ENCODE data around the gene TNRC6B.
"Not testable (repeated sequence)": the region's sequence is repeated elsewhere in the genome, so short reads cannot be mapped to it uniquely, and the experiment has no call there.

The TNRC6B gene

DNA sequence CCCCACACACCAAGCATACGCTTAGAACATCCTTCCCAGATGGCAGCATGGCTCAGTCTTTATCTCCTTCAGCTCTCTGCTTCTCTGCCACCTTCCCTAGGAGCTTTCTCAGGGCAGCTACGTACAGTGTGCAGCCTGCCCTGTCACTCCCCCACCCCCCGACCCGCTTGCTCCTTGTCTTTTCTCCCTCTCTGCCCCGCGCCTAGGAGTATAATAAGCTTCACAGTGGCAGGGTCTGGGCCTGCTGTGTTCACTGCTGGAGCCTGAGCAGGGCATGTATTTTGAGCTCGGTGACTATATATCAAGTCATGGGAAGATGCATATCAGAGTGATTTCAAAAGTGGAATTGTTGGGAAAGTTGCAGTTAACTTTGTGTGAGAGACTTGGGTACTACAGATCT is 112.8 kb downstream of the TNRC6B start:
- no peak for DNase-seq

DNA sequence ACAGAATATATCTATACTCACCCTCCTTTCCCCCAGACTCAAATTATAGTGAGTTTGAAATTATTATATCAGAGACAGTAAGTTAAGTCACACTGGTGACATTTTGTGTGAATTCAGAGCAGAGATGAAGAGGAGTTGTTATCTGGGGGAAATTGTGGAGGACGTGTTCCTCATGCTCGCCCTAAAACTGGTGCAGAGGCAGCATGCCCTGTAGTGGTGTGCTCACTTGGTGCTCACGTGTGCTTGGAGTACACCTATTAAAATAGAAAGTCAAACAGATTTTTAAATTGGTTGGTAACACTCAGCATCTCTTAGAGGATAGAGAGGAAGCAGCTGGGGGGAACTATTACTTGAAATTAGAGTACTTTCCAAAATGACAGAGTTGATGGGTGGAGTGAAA is 117.0 kb downstream of the TNRC6B start:
- no peak for DNase-seq

DNA sequence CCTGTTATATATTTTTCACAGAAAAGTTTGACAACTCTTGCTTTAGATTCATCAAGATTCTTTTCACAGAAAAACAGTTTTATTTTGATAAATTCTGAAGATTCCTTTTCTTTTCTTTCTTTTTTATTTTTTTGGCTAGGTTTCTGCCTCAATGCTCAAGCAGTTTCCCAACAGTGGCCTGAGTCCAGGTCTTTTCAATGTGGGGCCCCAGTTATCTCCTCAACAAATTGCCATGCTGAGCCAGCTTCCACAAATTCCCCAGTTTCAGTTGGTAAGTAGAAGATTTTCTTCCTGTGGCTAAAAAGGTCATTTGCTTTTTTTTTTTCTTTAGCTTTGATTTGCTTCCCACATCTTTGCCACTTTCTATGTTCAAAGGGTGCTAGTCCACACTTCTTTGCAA is 122.6 kb downstream of the TNRC6B start:
- DNase-seq = no peak

DNA sequence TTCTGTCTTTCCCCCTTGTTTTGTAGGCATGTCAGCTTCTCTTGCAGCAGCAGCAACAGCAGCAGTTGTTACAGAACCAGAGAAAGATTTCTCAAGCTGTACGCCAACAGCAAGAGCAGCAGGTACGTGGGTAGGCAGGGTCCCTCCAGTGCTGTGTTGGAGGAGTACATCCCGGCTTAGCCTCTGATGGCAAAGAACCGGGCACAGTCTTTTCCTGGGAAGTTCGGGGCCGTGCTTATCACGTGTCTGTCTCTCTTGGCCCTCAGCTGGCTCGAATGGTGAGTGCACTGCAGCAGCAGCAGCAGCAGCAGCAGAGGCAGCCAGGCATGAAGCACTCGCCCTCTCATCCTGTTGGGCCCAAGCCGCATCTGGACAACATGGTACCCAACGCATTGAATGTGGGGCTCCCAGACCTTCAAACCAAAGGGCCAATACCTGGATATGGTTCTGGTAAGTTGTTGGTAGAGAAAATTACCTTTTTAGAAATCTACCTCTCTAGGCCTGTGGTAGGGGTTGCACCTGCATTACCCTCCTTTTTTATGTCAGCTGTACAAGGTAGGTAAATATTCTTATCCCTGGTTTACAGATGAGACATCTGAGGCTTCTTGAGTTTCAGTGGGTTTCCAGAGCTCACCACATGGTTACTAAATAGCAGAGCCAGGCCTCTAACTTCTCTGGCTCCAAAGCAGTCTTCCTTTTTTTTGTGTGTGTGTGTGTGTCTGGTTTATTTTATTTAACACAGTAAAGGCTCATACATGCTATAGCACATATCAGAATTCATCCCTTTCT is 123.4 kb downstream of the TNRC6B start:
- DNase-seq = no peak

DNA sequence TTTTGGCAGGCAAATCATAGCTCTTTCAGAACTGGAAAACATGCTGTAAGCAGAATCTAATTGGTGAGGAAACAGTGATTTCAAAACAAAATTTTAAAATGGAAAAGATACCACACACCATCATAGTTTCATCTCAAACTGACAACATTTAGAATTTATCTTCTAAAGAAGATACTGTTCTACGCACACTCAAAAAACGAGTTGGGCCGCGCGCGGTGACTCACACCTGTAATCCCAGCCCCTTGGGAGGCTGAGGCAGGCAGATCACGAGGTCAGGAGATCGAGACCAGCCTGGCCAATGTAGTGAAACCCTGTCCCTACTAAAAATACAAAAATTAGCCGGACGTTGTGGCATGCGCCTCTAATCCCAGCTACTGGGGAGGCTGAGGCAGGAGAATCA is 124.4 kb downstream of the TNRC6B start:
- DNase-seq = no peak

DNA sequence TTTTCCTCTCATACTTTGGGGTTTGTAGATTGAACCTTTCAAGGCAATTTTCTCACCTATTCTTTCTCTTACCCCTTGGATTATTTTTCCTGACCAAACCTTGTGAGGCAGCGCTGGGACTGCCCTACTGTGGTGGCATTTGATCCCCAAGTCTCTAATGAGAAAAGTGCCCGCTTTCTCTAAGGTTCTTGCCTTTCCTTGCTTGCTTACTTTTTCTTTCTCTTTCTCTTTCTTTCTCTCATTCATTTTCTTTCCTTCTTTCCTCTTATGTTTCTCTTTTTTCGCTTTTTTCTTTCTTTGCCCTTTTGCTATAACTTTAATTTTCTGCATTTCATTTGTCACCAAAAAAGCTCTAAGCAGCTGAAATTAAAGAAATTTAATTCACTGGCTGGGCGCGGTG is 127.9 kb downstream of the TNRC6B start:
- DNase-seq = no peak

DNA sequence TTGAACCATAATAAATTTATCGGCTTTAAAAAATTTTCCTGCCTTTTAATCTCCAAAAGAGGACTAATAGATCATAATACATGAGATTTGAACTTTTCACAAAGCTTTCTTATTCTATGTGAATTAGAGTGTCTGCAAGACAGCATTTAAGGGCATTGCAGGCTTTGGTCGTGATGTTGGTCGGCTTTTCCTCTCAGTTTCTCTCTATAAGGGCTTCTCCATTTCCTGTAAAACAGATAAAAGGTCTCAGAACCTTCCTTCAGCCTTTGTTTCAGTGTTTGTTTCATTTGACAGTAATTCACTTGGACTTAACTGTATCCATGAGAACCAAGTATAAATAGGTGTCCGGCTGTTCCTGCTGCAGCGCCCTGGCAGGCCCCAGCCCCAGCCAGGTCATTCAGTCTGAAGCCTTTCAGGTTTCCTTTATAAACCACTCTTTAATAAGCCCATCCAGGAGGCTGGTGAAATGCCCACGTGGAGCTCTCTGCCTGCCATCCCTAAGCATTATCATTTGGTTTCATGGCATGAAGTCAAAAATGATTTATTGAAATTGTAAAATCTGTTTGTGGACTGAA is 131.4 kb downstream of the TNRC6B start:
- no peak for DNase-seq

DNA sequence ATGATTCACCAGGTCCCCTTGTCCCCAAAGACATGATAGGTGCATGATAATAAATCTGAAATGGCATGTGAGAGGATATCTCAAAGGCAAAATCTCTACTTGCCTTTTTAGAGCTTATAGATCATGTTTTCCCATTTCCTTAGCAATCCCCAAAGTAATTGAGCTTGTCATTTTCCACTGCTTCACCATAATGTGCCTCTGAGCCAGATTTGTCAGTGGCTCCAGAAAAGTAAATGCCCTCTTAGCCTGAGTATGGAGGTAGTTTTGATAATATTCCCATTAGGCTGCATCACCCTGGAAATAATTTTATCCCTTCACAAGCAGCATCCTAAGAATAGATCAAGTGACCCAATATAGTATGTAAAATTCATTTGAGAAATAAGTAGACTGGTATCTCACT is 131.9 kb downstream of the TNRC6B start:
- no peak for DNase-seq

DNA sequence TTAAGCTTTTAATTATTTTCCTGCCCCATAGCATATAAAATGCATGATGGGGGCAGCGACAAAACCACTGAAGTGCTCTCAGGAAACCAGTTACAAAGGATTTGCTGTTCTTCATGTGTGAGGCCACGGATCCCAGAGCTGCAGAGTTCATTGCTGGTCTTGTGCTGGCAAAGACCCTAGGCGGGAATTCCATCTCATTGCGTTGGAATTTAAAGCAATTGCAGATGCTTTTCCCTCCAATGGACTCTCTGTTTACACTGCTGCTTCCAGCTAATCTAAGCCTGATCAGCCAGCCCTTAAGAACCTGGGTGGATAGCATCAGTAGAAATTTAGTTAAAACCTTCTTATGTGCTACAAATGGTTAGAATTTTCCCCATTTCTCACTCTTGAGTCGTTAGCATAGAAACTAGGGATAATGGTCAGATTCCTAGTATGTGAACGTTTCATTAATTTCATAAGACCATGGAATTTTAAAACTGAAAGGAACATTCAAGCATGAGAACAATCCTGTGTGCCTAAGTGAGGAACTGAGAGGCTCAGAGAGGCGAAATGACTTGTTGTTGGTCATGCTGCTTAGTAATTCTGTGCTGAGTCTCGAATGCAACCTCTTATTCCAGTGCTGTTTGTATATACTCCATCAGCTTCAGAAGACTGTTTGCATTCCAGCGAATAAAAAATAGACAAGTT is 132.5 kb downstream of the TNRC6B start:
- DNase-seq = no peak

DNA sequence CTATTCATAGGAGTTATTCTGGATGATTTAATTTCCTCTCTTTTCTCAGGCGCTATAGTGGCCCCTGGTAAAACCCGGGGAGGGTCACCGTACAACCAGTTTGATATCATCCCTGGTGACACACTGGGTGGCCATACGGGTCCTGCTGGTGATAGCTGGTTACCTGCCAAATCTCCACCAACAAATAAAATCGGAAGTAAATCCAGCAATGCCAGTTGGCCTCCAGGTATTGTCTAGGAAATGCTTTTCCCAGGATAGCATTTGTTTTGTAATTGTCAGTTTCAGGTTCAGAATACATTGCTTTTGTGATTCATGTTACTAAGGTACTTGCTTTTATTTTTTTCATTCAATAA is 133.0 kb downstream of the TNRC6B start:
- no peak for DNase-seq

DNA sequence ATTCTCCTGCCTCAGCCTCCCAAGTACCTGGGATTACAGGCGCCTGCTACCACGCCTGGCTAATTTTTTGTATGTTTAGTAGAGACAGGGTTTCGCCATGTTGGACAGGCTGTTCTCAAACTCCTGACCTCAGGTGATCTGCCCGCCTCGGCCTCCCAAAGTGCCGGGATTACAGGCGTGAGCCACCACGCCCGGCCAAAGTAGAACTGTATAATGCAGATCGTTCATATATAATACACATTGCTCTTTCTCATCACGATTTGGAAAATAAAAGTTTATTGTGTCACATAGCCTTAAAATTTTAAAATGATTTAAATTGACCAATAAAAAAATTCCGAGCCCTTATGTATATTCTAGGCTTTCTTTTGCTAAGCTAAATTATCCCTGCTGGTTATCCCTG is 133.9 kb downstream of the TNRC6B start:
- DNase-seq = not testable (repeated sequence)

DNA sequence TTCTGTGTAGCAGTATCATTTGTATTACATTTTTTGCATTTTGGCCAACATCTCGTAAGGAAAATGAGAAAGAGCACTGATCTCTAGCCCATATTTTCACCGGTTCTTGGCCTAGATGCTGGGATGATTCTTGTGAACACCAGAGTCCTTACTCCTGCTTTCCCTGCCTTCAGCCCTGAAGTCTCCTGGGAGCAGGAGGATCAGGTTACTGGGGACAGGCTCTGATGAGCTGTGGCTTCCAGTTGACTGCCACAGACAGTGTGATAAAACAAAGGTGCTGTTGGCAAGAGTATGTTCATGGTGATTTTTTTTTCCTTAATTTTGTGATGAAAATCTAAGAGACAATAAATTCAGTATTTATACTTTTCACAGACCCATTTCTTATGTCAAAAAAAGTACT is 134.3 kb downstream of the TNRC6B start:
- DNase-seq = peak; percentile 29

DNA sequence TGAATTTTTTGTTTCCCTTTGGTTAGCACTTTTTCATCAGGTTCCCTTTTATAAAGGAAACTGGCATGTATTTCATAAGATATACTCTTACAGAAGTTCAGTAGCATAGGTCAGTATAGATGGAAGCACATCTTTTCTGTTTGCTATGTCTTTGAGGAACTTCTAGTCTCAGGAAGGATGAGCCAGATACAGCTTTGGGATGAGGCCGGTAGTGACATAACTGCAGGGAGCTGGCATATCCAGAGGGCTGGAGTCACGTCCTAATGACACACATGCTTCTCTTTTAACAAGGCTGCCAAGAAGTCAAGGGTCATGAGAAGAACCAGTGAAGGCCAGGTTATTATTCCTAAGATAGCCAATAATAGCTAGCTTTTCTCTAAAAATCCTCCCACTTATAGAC is 135.3 kb downstream of the TNRC6B start:
- no peak for DNase-seq

DNA sequence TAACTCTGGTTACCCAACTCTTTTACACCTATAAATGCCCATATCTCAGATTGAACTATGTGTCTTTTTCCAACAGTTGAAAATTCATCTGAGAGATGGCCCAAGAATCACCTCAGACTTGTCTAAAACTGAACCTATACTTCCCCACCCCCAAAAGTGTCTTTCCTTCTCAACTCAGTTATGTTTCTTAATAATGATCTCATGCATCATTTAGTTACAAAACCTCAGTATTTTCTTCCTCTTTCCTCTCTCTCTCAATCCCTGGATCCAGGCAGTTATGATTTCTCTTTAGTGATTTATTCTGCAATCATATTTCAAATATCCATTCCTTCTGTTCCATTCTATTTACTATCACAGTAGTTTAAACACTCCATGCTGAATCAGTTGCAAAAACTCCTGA is 136.3 kb downstream of the TNRC6B start:
- DNase-seq = no peak

DNA sequence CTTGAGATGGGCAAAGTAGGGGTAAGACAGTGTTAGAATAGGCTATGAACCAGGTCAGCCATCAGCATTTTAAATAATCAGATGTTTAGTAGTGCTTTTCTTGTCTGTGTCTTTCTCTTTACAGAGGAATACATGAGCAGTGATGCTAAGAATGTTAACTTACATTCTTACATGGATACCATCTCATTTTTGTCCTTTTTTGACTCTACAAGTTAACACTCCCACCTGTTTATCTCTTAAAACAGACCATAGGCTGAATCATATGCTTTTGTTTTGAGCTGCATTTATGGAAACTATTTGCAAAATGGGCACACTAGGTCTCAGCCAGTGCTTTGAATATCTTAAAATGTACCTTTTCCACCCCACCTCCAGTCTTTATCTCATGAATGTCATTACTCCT is 143.0 kb downstream of the TNRC6B start:
- no peak for DNase-seq

DNA sequence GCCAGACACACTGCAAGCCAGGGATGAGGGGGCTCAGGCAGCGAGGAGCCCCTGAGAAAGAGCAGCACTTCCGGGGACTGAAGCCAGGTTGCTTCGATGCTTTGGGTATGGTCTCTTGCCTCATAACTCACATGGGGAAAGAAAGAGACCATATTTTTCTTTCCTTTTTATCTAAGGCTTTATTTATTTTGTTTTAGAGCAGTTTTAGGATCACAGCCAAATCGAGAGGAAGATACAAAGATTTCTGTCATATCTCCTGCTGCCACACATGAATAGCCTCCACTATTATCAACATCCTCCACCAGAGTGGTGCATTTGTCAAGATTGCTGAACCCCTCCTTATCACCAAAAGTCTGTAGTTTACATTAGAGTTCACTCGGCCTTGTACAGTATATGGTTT is 144.3 kb downstream of the TNRC6B start:
- no peak for DNase-seq

DNA sequence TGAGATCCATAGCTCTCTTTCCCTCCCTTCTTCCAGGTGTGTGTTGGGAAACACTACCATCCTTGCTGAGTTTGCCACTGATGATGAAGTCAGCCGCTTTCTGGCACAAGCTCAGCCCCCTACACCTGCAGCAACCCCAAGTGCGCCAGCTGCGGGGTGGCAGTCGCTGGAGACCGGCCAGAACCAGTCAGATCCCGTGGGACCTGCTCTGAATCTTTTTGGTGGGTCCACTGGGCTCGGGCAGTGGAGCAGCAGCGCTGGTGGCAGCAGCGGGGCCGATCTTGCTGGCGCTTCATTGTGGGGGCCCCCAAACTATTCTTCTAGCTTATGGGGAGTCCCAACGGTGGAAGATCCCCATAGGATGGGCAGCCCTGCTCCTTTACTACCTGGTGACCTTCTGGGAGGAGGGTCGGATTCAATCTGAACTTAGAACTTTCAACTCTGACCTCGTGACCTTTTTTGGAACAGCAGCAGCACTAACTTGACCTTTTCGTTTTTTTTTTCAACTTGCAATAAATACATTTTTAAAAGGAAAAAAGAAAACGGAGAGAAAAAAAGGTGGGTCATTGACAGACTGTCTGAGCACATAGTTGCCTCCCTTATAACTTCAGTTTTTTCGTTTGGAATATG is 145.2 kb downstream of the TNRC6B start:
- DNase-seq = no peak

DNA sequence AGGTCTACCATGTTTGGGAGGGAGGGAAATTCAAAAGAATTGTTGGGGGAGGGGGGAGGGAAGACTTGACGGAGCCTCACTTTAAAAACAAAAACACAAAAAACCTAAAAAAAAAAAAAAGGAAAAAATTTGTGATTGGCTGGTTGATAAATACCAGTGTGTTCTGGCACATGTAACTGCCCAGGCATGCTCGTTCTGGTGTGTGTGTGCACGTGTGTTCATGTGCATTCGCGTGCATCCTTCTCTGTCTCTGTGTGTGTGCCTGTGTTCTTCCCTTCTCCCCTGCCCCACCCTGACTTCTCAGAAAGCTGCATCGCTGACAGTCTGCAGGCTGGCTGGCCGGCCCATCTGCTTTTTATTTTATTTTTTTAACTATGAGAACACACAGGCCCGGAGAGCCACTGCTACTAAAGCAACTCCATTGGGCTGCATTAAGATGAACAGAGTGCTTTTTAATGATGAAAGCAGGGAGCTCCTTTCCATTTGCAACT is 146.0 kb downstream of the TNRC6B start:
- no peak for DNase-seq

DNA sequence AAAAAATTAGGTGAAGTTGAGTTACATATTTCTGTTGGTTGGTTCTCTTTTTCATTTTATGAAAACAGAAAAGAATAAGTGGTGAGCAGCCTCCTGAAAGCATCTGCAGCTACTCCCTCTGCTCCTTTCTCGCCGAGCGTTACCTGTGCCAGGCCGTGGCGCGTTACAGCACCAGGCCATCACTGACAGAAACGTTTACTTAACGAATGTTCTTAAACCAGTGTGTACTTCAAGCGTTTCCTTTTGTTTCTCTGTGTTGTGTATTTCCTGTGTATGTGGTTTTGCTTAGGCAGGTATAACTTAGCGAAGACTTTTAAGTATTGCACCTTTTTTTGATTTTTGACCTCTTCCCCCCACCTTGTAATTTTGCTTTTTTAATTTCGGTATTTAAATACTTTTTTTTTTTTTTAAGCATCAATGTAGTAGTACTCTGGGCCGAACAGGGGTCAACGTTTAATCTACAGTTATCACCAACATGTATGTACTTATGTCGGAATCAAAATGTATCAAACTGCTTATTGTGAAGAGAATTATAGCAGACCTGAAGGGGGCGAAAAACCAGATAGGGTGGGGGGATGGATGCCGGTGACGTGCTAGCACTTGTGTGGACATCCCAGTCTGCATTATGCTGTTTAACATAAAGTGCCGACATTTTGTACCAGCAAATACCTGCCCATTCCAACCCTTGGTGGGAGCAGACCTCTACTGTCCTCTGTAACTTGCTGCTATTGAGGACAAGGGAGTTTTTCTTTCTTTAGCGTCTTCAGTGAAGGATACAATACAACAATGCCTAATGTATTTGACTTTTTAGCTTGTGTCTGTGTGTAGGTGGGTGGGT is 147.0 kb downstream of the TNRC6B start:
- DNase-seq = no peak

DNA sequence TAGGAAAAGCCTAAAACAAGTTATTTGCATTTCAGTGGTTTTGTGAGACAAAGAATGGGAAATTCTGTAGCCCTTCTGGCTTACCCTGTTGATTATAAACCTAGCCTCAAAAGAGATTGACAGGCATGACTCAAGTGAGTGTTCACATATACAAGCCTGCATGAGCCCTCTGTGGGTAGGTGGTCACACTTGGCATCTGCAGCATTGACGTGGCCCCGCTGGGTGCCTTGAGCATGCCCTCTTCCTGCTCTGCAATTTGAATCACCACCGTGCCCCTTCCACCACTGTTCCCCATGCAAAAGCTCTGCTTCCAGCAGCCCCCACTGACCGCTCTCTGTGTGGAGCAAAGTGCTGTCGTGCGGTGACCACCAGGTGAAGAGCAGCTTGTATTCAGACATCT is 147.6 kb downstream of the TNRC6B start:
- DNase-seq = no peak

DNA sequence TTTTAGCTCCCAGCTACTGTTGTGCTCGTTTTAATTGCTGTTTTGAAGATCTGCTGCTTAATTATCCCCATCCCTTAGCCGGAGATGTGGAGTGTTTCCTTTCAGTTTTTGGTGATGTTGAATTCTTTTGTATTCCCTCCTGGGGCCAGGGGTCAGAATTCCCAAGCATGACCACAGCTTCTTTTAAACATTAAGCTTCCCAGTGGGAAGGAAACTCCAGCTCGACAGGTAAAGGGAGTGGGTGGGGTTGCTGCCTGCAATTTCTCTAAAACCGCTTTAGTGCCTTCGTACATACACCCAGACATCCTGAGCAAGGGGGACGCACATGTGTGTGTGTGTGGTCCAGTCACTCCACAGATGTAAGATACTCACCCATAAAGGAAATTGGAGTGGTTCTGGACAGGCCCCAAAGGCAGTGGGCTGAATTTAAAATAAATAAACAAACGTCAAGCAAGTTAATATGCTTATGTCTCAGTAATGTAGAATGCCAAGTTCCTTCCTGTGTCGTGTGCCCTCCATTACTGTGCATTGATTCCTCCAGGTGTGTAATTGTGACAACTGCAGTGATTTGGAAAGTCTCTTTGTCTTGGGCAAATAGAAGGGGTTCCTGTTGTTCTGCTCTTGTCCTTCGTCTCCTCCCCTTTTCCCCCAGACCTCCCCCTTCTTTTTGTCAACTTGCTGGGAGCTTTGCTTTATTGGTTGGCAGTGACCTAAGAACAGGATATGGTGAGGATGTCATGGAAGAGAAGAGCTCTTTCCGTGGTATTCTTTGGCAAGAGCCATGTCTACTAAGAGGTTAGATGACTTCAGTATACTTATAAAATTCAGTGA is 149.4 kb downstream of the TNRC6B start:
- peak; percentile 88 for DNase-seq
